GM18508 (cell line): ENCODE measurements around the gene GZMM.

Experiments used
- ATAC-seq: cut with Tn5 transposase; IDR thresholded peaks from one replicate; pipeline ENCODE4 v1.9.1; 2021; ENCODE audit warnings: moderate number of reproducible peaks; ENCODE audit not compliant: insufficient read depth, unreplicated experiment

The GZMM gene

DNA sequence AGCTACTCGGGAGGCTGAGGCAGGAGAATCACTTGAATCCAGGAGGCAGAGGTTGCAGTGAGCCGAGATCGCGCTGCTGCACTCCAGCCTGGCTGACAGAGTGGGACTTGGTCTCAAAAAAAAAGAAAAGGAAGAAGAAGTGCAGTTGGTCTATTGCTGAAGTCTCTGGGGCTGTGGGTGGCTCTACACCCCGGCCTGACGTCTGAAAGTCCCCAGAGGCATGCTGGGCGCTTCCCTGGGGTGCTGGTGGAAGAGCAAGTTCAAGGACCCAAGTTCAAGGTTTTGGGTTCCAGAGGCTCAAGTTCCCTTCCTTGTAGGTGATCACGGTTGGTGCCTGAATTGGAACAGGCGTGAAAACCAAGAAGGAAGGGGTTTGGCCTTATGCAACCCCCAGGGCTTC lies 49.7 kb downstream of the GZMM start:
- ATAC-seq, result no peak

DNA sequence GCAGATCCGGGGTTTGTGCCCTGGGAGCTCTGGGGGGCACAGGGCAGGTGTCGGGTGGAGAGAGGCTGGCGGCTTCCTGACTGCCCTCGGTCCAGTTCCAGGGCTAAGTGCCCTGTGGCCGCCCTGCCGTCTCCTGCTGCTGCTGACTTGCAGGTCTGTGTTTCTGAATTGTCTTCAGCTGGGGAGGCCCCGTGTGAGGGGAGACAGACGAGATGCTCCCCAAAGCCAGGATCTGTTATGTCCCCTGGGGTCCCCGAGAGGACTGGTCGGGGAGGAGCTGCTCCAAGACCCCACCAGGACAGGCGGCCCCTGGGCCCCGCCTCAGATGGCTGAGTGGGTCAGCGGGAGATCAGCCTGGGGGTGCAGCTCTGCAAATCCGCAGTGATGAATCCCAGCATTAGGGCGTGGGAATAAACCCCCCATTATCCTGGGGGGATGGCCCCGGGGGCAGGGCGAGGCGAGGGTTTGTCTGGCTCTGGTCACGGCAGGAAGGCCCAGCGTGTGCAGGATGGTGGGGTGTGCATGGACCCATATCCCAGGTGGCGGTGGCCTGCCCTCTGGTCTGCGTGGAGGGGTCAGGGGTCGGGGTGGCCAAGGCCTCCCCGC lies 50.5 kb downstream of the GZMM start:
- no peak for ATAC-seq

DNA sequence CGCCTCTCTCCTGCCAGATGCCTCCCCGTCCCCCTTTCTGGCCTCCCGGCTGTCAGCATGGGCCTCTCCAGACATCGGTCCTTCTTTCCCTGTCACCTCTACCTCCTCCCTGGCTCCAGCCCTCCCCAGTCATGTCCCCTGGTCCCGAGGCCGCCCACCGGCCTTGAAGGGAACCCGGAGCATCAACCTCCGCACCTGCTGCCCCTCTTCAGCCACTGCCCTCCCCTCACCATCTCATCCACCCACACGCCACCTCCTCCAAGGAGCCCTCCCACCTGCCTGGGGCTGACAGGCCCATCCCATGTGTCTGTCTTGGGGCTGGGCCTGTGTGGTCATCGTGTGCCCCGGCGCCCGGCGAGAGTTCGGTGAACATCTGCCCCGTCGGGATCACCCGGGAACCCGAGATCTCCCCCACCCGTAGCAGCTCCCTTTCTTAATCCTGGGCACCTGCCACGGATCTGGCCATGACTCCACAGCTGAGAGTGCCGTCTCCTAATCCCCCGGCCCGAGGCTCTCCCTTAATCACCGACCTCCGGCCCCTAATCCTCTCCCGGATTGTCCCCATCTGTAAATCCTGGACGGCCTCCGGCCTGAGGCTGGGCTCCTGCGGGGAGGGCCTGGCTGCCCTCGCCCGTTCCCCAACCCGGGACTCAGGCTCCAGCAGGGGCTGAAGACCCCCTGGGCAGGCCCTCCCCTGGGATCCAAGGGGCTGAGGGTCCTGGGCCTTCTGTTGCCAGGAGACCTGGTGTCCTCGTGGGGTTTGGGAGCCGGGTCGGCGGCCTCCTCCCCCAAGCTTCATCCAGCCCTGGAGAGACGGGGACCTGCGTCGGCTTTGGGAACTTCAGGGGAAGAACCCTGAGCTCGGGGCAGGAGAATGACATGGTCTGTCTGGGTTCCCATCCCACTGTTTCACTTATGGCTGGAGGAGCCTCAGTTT lies 51.7 kb downstream of the GZMM start:
- no peak for ATAC-seq

DNA sequence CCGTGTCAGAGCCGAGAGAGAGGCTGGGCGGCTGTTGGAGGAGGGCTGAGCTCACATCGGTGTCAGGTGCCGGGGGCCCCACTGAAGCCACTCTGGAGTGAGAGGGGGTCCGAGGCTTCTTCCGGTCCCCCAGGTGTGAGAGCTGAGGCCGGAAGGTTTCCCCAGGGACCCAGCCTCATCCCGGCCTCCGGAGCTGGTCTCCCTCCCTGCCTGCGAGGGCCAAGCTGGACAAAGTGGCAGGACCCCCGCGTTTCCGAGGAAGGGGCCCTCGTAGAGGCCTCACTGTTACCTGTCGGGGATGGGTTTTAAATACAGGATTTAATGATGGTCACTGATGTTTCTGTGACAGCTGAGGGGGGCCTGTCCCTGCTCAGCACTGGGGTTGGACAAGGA lies 52.4 kb downstream of the GZMM start:
- ATAC-seq, result no peak

DNA sequence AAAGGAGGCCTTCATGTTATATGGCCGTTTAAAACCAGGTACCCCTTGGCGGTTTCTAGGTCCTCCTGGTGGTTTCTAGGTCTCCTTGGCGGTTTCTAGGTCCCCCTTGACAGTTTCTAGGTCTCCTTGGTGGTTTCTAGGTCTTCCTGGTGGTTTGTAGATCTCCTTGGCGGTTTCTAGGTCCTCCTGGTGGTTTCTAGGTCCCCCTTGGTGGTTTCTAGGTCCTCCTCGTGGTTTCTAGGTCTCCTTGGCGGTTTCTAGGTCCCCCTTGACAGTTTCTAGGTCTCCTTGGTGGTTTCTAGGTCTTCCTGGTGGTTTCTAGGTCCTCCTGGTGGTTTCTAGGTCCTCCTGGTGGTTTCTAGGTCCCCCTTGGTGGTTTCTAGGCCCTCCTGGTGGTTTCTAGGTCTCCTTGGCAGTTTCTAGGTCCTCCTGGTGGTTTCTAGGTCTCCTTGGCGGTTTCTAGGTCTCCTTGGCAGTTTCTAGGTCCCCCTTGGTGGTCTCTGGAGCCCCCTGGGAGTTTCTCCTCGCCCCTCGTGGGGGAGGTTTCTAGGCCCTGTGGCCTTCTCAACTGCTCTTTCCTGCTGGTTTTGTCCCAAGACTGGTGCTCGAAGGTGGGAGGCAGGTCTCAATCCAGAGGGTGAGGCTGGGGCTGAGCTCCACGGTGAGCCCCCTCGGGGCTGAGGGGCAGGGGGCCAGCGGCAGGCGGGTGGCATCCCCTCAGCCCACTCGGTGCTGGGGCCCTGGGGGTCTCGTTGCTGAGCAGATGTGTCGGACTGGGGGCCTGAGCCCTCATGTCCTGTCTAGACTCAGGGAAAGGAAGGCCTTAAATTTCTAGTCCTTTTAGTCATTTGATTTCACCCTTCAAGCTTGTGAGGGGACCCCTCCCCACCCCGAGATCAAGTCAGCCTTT lies 53.8 kb downstream of the GZMM start:
- ATAC-seq, result no peak
